Measurements from ENCODE around the gene PRKAG1.

- TF ChIP-seq, protein P1, sequence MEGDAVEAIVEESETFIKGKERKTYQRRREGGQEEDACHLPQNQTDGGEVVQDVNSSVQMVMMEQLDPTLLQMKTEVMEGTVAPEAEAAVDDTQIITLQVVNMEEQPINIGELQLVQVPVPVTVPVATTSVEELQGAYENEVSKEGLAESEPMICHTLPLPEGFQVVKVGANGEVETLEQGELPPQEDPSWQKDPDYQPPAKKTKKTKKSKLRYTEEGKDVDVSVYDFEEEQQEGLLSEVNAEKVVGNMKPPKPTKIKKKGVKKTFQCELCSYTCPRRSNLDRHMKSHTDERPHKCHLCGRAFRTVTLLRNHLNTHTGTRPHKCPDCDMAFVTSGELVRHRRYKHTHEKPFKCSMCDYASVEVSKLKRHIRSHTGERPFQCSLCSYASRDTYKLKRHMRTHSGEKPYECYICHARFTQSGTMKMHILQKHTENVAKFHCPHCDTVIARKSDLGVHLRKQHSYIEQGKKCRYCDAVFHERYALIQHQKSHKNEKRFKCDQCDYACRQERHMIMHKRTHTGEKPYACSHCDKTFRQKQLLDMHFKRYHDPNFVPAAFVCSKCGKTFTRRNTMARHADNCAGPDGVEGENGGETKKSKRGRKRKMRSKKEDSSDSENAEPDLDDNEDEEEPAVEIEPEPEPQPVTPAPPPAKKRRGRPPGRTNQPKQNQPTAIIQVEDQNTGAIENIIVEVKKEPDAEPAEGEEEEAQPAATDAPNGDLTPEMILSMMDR (IDR thresholded peaks at IDR 0.05), result no peak
- no peak for TF ChIP-seq EP300 (IDR thresholded peaks at IDR 0.05)
- TF ChIP-seq POLR2A (IDR thresholded peaks at IDR 0.05; ENCODE audit: low read length), result no peak
- TF ChIP-seq ZSCAN20 (CRISPR knock-in tag; IDR thresholded peaks at IDR 0.05), result no peak
- no peak for TF ChIP-seq RAD21 (conservative IDR thresholded peaks at IDR 0.05 in 1 of 2, IDR thresholded peaks at IDR 0.05 in 1 of 2)
- no peak for TF ChIP-seq MAFK (IDR thresholded peaks at IDR 0.05; ENCODE audit: partially characterized antibody)
- TF ChIP-seq RARB (CRISPR knock-in tag; IDR thresholded peaks at IDR 0.05), result no peak
- no peak for TF ChIP-seq RCOR1 (IDR thresholded peaks at IDR 0.05; ENCODE audit: low read depth, low read length)
- no peak for TF ChIP-seq ESRRA (IDR thresholded peaks at IDR 0.05; ENCODE audit: borderline replicate concordance, low read length)
- TF ChIP-seq EHF (CRISPR knock-in tag; IDR thresholded peaks at IDR 0.05), result no peak
- TF ChIP-seq TP53 (CRISPR knock-in tag; IDR thresholded peaks at IDR 0.05), result no peak
- TF ChIP-seq MYC (IDR thresholded peaks at IDR 0.05; ENCODE audit: borderline replicate concordance, low read length), result no peak
- no peak for TF ChIP-seq HDAC2 (IDR thresholded peaks at IDR 0.05)
- no peak for TF ChIP-seq MAX (IDR thresholded peaks at IDR 0.05)
These were observed 56.8 kb downstream of the PRKAG1 start for GRCh38 chr12:48961801-48962200.

Data from A549 (cell line).